Immature natural killer cell (primary cell): ENCODE data around the gene POU3F3. TPM values are rescaled to one million over a fixed set of nuclear protein-coding genes. Genes with fewer than 3 reads are reported as not detected.

ENCODE experiments used
- DNase-seq, 3 donors: peaks; one replicate each; pipeline ENCODE4 v3.0.0; 2022; ENCODE audit warnings: mixed read lengths in 1 of 3
- H3K27ac Mint-ChIP-seq, 6 donors: one replicate each; pipeline ENCODE4 v1.8.0; 2020; ENCODE audit warnings: mixed read lengths in 6 of 6, mild to moderate bottlenecking in 5 of 6, inconsistent platforms in 4 of 6, moderate library complexity in 3 of 6
- H3K27me3 Mint-ChIP-seq, 3 donors: one replicate each; pipeline ENCODE4 v1.8.0; 2020 to 2021; ENCODE audit warnings: low read depth in 3 of 3, mild to moderate bottlenecking in 3 of 3, mixed read lengths in 3 of 3, moderate library complexity in 3 of 3, inconsistent platforms in 1 of 3
- H3K36me3 Mint-ChIP-seq, 3 donors: one replicate each; pipeline ENCODE4 v1.8.0; 2020; ENCODE audit warnings: mixed read lengths in 3 of 3, inconsistent platforms in 2 of 3, mild to moderate bottlenecking in 2 of 3
- H3K4me1 Mint-ChIP-seq, 2 donors: one replicate each; pipeline ENCODE4 v1.8.0; 2020; ENCODE audit warnings: inconsistent platforms in 2 of 2, mild to moderate bottlenecking in 2 of 2, mixed read lengths in 2 of 2, moderate library complexity in 1 of 2
- H3K4me3 Mint-ChIP-seq, 5 donors: one replicate each; pipeline ENCODE4 v1.8.0; 2020; ENCODE audit warnings: mild to moderate bottlenecking in 5 of 5, mixed read lengths in 5 of 5, inconsistent platforms in 3 of 5, moderate library complexity in 3 of 5
- H3K9me3 Mint-ChIP-seq, 6 donors: one replicate each; pipeline ENCODE4 v1.8.0; 2020; ENCODE audit warnings: mild to moderate bottlenecking in 6 of 6, mixed read lengths in 6 of 6, inconsistent platforms in 4 of 6, moderate library complexity in 3 of 6
- polyA plus RNA-seq, 3 donors: library from polyadenylated mRNA; unstranded; fragments of 300-500 nt; fragmentation: Illumina TruSeq; gene quantifications; one replicate each; pipeline ENCODE4 v1.2.3, GENCODE V29; 2021

The POU3F3 gene
- polyA plus RNA-seq, 3 donors from 2014 or later, result not detected

DNA sequence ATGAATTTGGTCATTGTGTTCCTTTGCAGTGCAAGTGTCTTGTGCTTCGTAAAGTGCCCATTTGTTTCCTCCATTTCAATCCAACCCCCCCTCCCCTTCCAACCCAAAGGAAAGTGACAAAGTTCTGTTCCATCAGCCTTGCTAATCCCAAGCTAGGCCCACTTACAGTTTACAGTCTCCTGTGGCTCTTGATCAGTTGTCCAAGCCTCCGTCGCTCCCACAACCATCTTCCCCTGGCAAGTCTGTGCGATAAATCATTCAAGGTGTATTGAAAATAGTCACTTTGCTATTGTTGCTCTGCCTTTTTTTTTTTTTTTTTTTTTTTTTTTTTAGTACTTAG lies 6.5 kb downstream of the POU3F3 start:
- Mint-ChIP-seq H3K4me1 (peaks cover 15 to 22% of the 10 kb centered on the region in 2 donors), H3K9me3 (peaks cover 2 to 29% (median 5%) of the 10 kb centered on the region in 6 donors), H3K27ac (no peak overlapping the region), H3K27me3 (peaks cover 52 to 73% (median 62%) of the 10 kb centered on the region in 3 donors), H3K4me3 (no peak overlapping the region), H3K36me3 (peaks cover 0 to 6% (median 0%) of the 10 kb centered on the region in 3 donors)
- no peak for DNase-seq

GRCh38 chr2:104861351-104862057 lies 7.6 kb downstream of the POU3F3 start:
- H3K4me3 Mint-ChIP-seq, result peak overlapping the region in 1 of 5 donors; percentile 15

DNA sequence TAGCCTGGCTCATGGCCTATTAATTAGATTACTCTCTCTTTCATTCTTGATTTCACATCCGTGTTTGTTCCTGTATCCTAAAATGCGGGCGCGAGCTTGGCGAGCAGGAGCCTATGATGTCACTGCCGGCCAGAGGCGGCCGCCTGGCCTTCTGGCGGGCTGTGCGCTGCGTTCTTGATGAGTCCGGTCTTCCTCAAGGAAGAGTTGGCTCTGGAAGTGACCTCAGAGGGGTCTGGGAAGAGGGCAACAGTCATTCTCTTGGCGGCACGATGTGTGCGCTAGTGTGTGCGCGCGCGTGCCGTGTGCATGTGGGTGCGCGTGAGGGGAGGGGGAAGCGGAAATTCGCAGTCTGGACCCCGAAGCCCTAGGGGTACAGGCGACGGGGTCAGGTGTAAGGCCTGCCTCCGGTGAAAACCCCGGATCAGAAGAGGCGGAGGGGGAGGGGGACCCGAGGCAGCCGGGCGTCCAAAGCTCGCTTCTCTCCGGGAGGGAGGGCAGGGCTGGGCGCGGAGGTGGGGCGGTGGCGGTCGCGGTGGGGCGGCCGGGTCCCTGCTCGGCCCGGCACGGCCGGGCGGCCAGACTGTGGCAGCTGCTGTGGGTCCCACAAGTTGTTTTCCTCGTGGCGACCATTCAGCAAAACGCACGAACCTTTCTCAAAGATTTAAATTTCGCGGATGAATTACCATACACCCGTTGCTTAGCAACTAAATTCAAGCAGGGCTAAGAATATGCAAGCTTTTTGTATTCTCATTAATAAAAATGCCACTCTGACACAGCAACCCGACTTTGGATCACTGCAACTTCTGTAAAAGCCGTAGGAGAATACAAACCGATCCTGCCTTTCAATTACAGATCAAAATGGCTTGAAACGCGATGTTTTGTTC lies 8.4 kb downstream of the POU3F3 start:
- H3K4me3 Mint-ChIP-seq, result peak overlapping the region in 1 of 5 donors; percentile 58
- H3K27ac Mint-ChIP-seq, result no peak overlapping the region
- peaks cover 0 to 10% (median 4%) of the 10 kb centered on the region in 3 donors for H3K36me3 Mint-ChIP-seq
- H3K4me1 Mint-ChIP-seq, result peaks cover 6 to 11% of the 10 kb centered on the region in 2 donors
- peaks cover 52 to 80% (median 64%) of the 10 kb centered on the region in 3 donors for H3K27me3 Mint-ChIP-seq
- peaks cover 2 to 26% (median 5%) of the 10 kb centered on the region in 6 donors for H3K9me3 Mint-ChIP-seq
- no peak for DNase-seq

More at GRCh38 chr2:104861351-104862057, 7.6 kb downstream of the POU3F3 start:
- peaks cover 2 to 29% (median 5%) of the 10 kb centered on the region in 6 donors for H3K9me3 Mint-ChIP-seq
- peaks cover 12 to 19% of the 10 kb centered on the region in 2 donors for H3K4me1 Mint-ChIP-seq
- H3K27me3 Mint-ChIP-seq, result peaks cover 55 to 82% (median 67%) of the 10 kb centered on the region in 3 donors
- no peak overlapping the region for H3K27ac Mint-ChIP-seq
- DNase-seq, result no peak
- H3K36me3 Mint-ChIP-seq, result peaks cover 0 to 8% (median 4%) of the 10 kb centered on the region in 3 donors

GRCh38 chr2:104863146-104863467 lies 9.2 kb downstream of the POU3F3 start:
- peaks cover 0 to 10% (median 4%) of the 10 kb centered on the region in 3 donors for H3K36me3 Mint-ChIP-seq
- peaks cover 3 to 4% of the 10 kb centered on the region in 2 donors for H3K4me1 Mint-ChIP-seq
- DNase-seq, result no peak
- no peak overlapping the region for H3K4me3 Mint-ChIP-seq
- no peak overlapping the region for H3K27ac Mint-ChIP-seq
- peaks cover 0 to 20% (median 4%) of the 10 kb centered on the region in 6 donors for H3K9me3 Mint-ChIP-seq
- peaks cover 46 to 73% (median 60%) of the 10 kb centered on the region in 3 donors for H3K27me3 Mint-ChIP-seq

DNA sequence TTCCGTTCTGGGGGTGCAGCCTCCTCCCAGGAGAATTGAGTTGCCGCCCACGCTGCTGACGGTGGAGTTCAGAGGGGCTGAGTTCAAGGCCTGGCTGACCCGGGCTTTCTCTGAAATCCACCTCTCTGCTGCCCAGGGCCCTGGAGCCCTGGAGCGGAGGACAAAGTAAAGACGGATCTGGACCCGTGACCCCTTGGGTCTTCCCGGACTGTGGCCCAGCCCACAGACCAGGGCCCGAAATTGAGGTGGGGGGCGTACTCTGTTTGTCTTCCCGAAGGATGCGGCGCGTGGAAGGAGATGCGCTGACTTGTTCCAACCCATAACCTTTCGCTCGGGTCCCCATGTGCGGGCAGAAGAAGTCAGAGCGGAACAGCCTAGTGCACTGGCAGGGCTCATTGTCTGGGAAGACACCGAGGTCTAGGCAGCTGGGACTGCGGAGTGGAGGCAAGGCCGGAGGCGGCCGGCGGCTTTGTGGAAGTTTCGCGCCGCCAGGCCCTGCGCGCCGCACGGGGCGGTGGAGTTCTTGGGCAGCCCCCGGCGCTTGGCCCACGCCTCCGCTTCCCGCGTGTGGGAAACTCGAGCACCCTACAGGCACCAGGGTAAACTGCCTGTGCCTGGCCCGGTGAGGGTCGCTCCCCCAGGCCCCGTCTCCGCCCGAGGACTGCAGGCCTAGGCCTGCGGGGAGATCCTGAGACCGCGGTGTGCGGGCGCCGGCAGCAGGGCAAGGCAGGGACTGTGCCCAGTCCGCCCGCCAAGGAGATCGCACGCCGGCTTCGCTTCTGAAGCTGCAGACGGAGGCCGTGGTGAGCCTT lies 9.8 kb downstream of the POU3F3 start:
- H3K27ac Mint-ChIP-seq, result no peak overlapping the region
- DNase-seq, result no peak
- H3K9me3 Mint-ChIP-seq, result peaks cover 0 to 15% (median under 1%) of the 10 kb centered on the region in 6 donors
- H3K27me3 Mint-ChIP-seq, result peaks cover 43 to 73% (median 54%) of the 10 kb centered on the region in 3 donors
- H3K36me3 Mint-ChIP-seq, result peaks cover 0 to 10% (median 4%) of the 10 kb centered on the region in 3 donors
- H3K4me3 Mint-ChIP-seq, result no peak overlapping the region
- H3K4me1 Mint-ChIP-seq, result peaks cover 0 to 3% of the 10 kb centered on the region in 2 donors

GRCh38 chr2:104864280-104865095 lies 10.6 kb downstream of the POU3F3 start:
- peaks cover 0 to 4% (median 4%) of the 10 kb centered on the region in 3 donors for H3K36me3 Mint-ChIP-seq
- H3K9me3 Mint-ChIP-seq, result peaks cover 0 to 13% (median under 1%) of the 10 kb centered on the region in 6 donors
- no peak for DNase-seq
- no peak overlapping the region for H3K27ac Mint-ChIP-seq
- no peak overlapping the region for H3K4me3 Mint-ChIP-seq
- H3K27me3 Mint-ChIP-seq, result peaks cover 40 to 71% (median 46%) of the 10 kb centered on the region in 3 donors
- peaks cover 0 to 3% of the 10 kb centered on the region in 2 donors for H3K4me1 Mint-ChIP-seq

DNA sequence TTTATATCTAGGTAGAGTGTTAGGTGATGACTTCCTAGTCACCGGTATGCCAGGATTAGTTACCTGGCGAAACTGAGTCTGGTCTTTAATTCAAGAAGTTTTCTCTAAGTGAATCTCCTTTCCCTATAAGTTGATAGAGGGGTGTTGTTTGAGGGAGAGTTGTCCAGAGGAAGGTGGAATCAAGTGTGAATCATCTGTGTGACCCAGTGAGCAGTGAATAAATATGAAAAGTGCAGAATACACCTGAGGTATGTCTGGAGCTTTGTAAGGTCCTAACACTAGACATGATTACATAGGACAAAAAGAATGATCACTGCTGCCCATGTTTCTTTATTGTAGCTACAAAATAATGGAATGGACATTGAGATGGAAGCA lies 11.2 kb downstream of the POU3F3 start:
- H3K9me3 Mint-ChIP-seq, result peaks cover 0 to 10% (median under 1%) of the 10 kb centered on the region in 6 donors
- peaks cover 0 to 3% of the 10 kb centered on the region in 2 donors for H3K4me1 Mint-ChIP-seq
- no peak for DNase-seq
- H3K4me3 Mint-ChIP-seq, result no peak overlapping the region
- H3K27me3 Mint-ChIP-seq, result peaks cover 34 to 66% (median 44%) of the 10 kb centered on the region in 3 donors
- H3K36me3 Mint-ChIP-seq, result peaks cover 0 to 4% (median 4%) of the 10 kb centered on the region in 3 donors
- H3K27ac Mint-ChIP-seq, result no peak overlapping the region

- peaks cover 0 to 10% (median 0%) of the 10 kb centered on the region in 6 donors for H3K9me3 Mint-ChIP-seq
- DNase-seq, result no peak
- no peak overlapping the region for H3K4me3 Mint-ChIP-seq
- peaks cover 0 to 3% of the 10 kb centered on the region in 2 donors for H3K4me1 Mint-ChIP-seq
- H3K27ac Mint-ChIP-seq, result no peak overlapping the region
- peaks cover 36 to 71% (median 41%) of the 10 kb centered on the region in 3 donors for H3K27me3 Mint-ChIP-seq
- H3K36me3 Mint-ChIP-seq, result peaks cover 0 to 4% (median 4%) of the 10 kb centered on the region in 3 donors
These were observed 12.4 kb downstream of the POU3F3 start for GRCh38 chr2:104866122-104866864.

DNA sequence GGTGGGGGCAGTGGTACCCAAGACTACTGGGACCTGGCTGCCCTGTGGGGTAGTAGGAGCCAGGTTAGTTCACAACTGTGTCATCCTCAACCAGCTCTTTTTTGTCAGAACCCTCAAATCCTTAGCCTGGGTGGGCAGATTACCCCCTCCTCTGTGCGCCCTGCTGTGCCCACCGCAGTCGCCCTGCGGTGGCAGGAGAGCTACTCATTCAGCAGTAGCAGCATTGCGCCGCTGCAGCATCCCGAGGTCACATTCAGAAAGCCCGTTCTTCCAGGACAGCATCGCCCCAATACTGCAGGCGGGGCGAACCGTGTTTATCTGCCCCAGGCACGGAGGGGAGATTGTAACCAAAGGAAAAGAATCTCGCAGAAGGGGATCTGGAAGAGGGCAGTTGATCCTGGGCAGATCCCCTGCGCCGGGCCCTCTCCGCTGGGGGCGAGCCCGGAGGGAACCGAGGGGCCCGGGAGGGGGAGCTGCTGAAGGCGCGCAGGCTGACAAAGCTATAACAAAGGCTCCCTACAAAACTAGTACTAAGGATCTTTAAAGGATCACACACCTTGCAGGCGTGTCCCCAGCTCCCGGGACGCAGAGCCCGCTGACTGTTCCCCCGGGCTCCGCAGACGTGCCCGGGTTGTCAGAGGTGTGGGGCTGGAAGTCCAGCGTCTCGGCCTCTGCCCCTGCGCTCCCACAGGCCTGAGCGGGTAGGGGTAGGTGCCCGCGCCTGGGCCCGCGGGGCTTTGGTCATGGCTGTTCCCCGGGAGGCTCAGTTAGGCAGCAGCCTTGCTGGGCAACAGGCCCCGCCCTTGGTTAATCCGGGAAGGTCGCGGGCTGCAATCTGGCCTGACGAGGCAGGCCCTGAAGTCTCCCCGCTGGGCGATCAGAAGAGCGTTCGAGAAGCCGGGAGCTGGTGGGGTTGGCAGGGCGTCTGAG lies 13.2 kb downstream of the POU3F3 start:
- Mint-ChIP-seq H3K27ac (no peak overlapping the region), H3K4me1 (peaks cover 0 to 7% of the 10 kb centered on the region in 2 donors), H3K9me3 (peaks cover 0 to 7% (median 0%) of the 10 kb centered on the region in 6 donors), H3K36me3 (peaks cover 0 to 4% (median 4%) of the 10 kb centered on the region in 3 donors), H3K27me3 (peaks cover 30 to 70% (median 38%) of the 10 kb centered on the region in 3 donors), H3K4me3 (no peak overlapping the region)
- no peak for DNase-seq

DNA sequence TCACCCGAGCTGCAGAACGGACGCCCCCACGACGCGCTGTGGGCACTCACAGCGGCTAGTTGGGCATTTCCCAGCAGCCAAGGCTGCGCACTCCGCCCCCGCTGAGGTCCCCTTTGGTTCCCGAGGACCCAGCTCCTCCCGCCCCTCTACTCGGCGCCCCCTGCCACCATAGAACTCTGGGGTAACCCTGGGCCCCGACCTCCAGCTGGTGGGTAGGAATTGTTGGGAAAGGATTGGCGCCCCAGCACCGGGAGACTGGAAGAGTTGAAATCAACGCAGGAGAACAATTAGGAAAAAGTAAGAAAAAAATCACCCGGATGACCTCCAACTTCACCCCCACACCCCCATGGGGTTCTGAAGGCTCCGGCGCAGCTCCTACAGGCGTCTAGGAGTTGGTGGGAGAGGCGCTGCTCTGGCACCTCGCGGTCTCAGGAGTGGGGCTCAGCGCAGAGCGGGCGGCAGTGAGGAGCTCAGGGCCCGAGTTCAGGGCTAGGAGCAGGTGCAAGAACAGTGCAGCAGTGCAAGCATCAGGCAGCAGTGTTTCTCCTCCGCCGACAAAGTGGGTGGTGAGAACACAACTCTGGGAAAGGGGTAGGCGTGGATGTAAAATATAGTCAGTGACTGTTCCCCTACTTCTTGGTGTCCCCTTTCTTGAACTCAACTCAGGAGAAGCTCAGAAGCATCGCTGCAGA lies 14.0 kb downstream of the POU3F3 start:
- Mint-ChIP-seq H3K27ac (no peak overlapping the region), H3K36me3 (peaks cover 0 to 4% (median 4%) of the 10 kb centered on the region in 3 donors), H3K4me1 (peaks cover 5 to 11% of the 10 kb centered on the region in 2 donors), H3K27me3 (peaks cover 33 to 65% (median 40%) of the 10 kb centered on the region in 3 donors), H3K9me3 (peaks cover 0 to 7% (median 0%) of the 10 kb centered on the region in 6 donors), H3K4me3 (no peak overlapping the region)
- no peak for DNase-seq

DNA sequence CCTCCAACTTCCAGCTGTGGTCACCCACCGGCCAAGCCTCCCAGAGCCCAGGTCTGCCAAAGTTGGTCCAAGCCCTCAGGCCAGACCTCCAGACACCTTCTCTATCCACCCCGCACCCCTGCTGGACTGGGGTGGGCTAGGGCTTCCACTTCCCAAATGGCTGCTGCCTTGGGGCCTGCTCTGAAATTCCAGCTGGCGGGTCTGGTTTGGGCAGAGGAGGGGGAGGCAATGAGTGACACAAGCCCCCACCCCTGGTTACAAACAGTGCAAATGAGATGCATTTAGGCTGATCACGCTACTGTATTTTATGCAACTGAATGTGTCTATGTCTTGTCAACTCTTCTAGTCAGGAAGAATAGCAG lies 14.6 kb downstream of the POU3F3 start:
- Mint-ChIP-seq H3K36me3 (peaks cover 0 to 4% (median 4%) of the 10 kb centered on the region in 3 donors), H3K9me3 (peaks cover 0 to 7% (median 0%) of the 10 kb centered on the region in 6 donors), H3K4me3 (no peak overlapping the region), H3K4me1 (peaks cover 5 to 12% of the 10 kb centered on the region in 2 donors), H3K27ac (no peak overlapping the region), H3K27me3 (peaks cover 33 to 60% (median 37%) of the 10 kb centered on the region in 3 donors)
- no peak for DNase-seq
